ENCODE results near the gene CCNY.

Gene CCNY

GRCh38 chr10:35595106-35595505 lies 258.8 kb downstream of the CCNY start:
- no peak for FAIRE-seq

- FAIRE-seq = no peak
Measured at GRCh38 chr10:35598379-35598778, 262.1 kb downstream of the CCNY start.

- FAIRE-seq = no peak
Measured at GRCh38 chr10:35600193-35600592, 263.9 kb downstream of the CCNY start.

GRCh38 chr10:35605191-35605590 lies 268.9 kb downstream of the CCNY start, which contains the start of gene GJD4:
GJD4 (plus strand) TSS chr10:35605341; CDS start chr10:35605568, 227 bp downstream.
- no peak for FAIRE-seq

- no peak for FAIRE-seq
Measured at GRCh38 chr10:35606430-35606829, 270.1 kb downstream of the CCNY start.

- FAIRE-seq = no peak
Measured at GRCh38 chr10:35607475-35608327, 271.4 kb downstream of the CCNY start.

- FAIRE-seq = no peak
Measured at GRCh38 chr10:35608328-35608672, 272.0 kb downstream of the CCNY start.

GRCh38 chr10:35611750-35612149 lies 275.4 kb downstream of the CCNY start:
- FAIRE-seq = no peak

GRCh38 chr10:35612385-35613106 lies 276.2 kb downstream of the CCNY start:
- no peak for FAIRE-seq

GRCh38 chr10:35613107-35613440 lies 276.8 kb downstream of the CCNY start:
- FAIRE-seq = no peak

GRCh38 chr10:35613597-35614226 lies 277.4 kb downstream of the CCNY start:
- FAIRE-seq = no peak

- FAIRE-seq = no peak
Measured at GRCh38 chr10:35614312-35614711, 278.0 kb downstream of the CCNY start.
